Hepatic stellate cell (primary cell): ENCODE results near the gene CIAO2A.
A peak's percentile ranks its signal among the peaks of the same experiment; 100 is the strongest.
"Not testable (repeated sequence)": the region's sequence is repeated elsewhere in the genome, so short reads cannot be mapped to it uniquely, and the experiment has no call there.

Experiments used
- DNase-seq: peaks from one replicate; pipeline ENCODE4 v3.0.0; 2011; ENCODE audit warnings: low spot score

The CIAO2A gene

DNA sequence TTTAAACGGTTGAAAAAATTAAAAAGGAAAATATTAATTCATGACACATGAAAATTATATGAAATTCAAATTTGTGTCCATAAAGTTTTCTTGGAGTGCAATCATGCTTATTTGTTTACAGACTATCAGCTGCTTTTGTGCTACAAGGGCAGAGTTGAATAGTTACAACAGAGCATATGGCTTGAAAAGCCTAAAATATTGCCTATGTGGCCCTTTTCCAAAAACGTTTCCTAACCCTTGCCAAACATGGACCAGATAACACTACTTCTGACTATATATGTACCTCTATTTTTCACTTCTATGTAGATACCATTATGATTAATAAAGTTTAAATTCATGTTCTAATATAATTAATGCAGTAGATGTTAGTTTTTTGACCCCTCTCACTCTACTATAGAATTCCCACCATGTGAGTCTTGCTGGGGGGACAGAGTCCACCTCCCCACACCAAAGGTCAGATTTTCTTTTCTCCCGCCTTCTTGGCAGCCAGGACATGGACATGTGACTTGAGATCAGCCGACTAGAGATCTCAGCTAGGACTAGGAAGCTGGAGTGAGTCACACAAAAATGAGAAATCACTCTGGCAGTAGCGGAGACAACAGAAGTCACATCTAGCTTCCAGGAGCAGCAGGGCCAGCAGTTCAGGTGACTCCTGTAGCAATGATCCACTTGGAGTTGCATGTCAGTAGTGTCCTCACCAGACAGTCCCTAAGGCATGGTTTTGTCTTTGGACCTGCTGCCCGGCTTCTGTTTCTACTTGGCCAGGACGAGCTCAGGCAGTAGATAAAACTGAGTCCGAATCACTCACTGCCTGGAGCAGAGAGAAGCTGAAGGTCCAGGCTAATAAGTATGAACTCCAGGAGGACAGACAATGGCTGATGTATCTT is 22.4 kb downstream of the CIAO2A start:
- DNase-seq: peak; percentile 84

DNA sequence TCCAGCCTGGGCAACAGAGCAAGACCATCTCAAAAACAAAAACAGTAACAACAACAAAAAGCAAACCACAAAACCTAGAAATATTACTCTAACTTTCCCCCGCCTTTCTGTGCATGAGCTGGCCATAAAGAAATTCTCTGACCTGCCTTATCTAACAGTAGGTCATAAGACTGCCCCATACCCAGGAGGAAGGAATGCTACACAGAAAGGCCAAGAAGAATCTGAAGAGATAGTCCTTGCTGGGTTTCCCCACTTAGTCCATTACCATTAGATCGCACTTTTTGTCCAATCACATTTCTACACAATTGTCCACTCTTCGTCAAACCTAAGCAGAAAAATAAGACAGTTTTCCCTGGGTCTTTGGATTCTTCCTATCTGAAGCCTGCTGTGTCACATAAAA is 23.5 kb downstream of the CIAO2A start:
- no peak for DNase-seq

DNA sequence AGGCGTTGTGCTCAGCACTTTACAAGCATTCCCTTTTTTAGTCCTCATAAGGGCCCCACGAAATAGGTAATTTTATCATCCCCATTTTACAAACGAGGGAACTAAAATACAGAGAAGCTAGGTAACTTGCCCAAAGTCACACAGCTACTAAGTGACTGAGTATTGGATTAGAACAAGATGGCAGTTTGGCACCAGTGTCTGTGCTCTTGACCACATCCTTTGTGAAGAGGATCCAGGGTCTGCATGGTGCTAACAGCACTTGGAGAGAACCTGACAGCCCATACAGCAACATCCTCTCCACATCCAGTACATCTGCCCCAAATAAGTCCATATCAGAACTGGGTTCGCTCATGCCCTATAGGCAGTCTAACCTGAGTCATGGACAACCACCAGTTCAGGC is 25.5 kb downstream of the CIAO2A start:
- DNase-seq: no peak

DNA sequence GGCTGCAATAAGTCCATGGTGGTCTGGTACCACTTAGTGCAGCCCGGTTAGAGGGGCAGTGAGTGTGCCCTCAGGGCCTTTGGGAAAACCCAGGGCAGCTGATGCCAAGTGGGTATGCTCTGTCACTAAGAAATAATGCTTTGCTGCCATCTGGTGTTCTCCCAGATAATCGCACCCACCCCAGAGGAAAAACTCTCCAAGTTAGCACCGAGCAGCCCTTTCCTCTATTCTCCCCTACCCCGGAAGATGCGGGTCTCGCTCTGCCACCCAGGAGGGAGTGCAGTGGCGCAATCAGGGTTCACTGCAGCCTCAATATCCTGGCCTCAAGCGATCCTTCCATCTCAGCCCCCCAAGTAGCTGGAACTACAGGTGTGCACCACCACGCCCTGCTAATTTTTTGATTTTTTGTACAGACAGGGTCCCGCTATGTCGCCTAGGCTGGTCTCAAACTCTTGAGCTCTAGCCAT is 26.0 kb downstream of the CIAO2A start:
- DNase-seq: peak; percentile 68

DNA sequence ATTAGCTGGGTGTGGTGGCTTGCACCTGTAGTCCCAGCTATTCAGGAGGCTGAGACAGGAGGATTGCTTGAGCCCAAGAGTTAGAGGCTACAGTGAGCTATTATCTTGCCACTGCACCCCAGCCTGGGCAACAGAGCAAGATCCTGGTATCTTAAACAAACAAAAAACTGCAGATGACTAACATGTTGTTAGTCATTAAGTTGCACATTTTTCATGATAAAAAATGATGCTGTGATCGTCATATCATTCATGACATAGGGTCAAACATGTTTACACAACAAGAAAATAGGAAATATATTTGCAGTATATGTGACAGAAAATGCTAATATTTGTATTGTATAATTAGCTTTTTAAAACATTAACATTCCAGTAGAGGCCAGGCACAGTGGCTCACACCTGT is 27.2 kb downstream of the CIAO2A start:
- DNase-seq: no peak

DNA sequence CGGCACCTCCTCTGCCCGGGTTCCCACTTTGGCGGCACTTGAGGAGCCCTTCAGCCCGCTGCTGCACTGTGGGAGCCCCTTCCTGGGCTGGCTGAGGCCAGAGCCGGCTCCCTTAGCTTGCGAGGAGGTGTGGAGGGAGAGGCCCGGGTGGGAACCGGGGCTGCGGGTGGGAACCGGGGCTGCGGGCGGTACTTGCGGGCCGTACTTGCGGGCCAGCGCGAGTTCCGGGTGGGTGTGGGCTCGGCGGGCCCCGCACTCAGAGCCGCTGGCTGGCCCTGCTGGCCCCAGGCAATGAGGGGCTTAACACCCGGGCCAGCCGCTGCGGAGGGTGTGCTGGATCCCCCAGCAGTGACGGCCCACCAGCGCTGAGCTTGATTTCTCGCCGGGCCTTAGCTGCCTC is 32.9 kb downstream of the CIAO2A start:
- DNase-seq: no peak

DNA sequence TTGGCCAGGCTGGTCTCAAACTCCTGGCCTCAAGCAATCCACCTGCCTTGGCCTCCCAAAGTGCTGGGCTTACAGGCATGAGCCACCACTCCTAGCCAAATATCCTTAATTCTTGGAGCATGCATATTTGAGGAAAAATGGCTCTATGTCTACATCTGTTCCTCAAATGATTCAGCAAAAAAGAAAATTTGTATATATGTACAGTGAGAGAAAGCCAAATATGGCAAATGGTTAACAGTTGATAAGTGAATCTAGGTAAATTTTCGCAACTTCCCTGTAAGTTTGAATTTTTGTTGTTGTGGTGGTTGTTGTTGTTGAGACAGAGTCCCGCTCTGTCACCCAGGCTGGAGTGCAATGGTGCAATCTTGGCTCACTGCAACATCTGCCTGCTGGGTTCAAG is 34.5 kb downstream of the CIAO2A start:
- DNase-seq: not testable (repeated sequence)

DNA sequence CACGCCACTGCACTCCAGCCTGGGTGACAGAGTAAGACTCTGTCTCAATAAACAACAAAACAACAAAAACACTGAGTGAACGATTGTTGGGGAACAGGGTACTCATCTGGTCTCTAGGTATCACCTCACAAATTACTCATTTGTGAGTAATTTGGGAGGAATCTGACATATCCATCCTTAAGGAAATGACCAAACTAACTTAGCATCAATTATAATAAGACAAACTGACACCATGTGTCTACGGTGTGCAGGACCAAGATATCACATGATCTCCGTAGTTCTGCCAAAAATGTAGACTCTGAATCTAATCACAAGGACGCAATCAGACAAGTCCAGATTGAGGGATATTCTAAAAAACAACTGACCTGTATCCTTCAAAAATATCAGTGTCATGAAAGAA is 35.4 kb downstream of the CIAO2A start:
- DNase-seq: no peak

DNA sequence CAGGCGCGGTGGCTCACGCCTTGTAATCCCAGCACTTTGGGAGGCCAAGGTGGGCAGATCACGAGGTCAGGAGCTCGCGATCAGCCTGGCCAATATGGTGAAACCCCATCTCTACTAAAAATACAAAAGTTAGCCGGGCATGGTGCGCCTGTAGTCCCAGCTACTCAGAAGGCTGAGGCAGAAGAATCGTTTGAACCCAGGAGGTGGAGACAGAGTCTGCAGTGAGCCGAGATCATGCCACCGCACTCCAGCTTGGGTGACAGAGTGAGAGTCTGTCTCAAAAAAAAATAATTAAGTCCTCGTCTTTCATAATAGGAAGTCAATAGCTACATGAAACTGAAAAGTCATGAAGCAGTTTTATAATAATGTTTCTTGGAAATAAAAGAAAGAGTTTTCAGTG is 40.0 kb downstream of the CIAO2A start:
- not testable (repeated sequence) for DNase-seq

DNA sequence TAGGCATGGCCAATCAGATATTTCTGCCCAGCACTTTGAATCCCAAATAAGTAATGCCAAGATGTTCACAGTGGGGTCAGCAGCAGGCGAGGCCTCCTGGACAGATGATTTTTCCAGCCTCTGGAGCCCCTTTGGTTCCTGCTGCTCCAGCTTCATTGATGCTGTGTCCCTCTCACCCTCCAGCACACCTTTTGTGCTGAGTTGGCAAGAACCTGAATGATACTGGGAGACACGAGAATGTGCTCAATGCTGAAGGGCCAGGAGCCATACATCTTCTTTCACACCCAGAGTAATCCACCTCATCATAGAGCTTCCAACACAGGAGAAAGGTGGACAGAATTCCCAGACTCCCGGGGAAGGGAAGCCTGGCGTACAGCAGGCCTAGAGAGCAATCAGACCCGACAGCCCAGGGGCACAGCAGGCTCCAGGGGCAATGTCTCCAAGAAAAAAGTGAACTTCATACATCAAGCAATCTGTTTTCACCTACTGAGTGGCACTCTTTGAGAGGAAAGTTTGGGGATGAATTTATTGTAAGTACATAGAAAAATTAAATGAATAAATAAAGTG is 40.6 kb downstream of the CIAO2A start:
- no peak for DNase-seq

DNA sequence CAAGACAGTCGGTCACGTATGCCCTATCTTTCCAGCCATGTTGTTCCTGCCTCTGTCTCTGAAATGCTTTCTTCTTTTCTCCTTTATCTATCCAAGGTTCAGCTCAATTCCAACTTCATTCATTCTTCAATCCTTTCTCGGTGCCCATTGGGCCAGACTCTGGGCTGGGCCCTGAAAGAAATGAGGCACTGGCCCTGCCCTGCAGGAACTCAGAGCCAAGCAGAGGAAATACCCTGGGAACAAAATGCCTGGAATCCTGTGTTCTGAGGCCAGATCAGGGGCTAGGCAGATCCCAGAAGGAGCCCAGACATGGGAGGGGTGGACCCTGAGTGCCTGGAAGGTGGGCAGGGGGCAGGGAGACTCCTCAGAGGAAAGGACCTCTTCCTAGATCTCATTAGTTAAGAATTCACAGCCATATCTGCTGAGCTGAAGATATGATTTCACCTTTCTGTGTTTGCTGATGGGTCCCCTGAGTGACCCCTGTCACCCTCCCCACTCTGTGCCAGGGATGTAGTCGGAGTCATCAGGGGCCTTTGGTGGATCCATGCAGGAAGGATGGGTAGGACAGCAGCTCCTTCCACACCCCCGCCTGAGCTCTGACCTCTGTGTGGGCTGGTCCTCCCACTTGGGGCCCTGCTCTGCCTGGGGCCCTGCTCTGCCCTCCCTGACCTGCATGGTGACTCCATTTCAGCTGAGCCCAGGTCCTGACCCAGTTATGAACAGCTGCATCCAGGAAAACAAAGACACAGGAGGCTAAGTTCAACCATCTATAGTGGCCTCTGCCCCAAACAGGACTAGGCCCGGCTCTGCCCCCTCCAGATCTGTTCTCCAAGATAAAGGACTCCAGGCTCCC is 42.0 kb downstream of the CIAO2A start:
- no peak for DNase-seq

DNA sequence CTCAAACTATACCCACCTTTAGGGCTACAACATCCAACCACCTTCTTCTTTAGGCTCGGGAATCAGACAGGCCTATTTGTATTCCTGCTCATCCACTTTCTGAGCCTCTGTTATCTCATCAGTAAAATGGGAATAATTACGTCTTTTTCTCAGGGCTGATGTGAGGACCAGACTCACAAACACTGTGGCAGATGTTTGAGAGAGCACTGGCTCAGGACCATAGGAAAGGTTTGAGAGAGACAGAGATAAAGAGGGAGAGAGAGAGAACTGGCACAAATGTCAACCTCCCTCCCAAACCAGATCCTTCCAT is 42.6 kb downstream of the CIAO2A start:
- no peak for DNase-seq

DNA sequence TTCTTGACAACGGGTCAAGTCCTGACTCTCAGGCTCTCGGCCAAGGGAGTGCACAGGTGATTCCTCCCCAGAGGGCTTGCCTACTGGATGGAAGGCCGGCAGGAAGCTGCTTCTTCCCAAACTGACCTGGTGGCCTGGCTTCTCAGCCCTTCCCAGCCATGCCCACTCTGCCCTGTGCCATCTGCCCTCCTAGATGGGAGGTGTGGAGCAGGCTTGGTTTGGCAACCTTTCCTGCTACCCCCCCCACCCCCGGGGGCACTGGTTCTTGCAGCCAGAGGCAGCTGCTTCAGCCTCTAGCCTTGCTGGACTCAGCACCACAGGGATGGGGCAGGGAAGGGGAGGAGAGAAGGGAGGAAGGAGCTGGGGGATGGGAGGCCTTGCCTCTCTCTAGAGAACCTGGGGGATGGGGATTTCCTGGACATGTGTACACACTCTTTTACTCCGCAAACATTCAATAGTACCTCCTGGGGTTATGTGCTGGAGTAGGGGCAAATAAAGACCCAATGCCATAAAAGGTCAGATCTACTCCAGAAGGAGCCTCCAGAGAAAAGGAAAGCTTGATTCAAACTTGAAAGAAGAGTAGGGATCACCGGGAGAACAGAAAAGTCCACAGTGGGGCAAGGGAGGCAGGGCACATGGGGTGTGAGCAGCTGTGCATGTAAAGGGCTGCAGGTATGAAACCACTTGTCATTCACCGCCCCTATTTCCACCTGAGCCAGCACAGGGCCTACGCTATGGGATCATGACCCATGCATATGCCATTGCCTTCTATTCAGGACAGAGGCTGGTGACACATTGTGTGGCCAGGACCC is 43.2 kb downstream of the CIAO2A start:
- no peak for DNase-seq

DNA sequence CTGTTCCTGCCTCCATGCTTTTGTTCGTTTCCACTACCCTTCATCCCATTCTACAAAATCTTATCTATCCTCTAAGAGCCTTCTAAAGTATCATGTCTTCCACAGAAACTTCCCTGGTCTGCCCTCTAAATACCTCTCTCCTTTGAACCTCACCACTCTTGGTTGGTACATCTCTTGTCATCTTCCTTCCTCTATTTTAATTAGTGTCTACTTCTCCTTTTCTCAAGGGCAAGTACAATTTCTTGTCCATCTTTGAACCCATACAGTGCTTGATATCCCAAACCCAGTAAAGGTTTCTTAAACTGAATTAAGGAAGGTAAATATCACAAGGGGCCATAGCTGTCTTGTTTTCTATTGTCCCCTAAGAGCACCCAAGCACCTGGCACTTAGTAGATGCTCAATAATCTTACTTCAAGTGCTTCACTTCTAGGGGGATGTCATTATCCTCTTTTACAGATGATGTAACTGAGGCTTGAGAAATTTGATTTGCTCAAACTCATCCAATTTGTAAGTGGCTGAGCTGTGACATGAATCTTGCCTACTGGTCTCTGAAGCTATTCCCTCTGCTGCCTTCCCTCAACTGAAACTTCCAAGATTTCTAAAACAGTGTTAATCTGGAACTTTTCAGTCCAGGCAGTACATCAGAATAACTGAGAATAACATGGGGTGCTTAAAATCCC is 44.7 kb downstream of the CIAO2A start:
- DNase-seq: no peak

DNA sequence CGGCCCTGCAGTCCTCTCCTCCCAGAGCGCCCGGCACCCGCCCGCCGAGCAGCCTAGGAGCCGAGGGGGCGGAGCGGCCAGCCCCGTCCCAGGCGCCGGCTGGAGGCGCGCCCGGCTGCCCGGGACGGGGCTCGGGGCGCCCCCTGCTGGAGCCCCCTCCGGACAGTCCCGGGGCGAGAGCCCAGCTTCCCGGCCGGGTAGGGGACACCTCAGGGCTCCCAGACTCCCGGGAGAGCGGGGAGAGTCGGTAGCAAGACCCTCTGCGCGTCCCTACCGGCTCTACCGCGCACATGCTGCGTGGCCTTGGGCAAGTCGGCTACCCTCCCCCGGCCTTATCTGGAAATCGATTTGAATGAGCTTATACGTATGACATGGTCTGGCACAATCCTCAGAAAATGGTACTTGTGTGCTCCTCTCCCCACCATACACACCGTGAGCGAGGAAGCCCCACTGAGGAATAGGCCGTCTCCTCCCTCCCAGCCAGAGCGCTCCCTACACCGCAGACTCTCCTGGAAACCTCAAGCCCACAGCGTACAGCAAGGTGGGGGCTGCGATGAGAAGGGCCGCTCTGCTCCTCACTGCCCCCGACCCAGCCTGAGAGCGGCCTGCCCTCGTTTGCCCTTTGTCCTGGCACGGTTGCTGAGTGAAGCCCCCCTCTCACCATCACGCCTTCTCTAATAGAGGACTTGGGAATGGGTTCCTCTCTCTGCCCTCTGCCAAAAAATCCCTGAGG is 47.1 kb downstream of the CIAO2A start, which contains the start of gene DAPK2:
Gene DAPK2, minus strand, starts transcription at position 65 of the 733 bp plus-strand sequence. CDS start 6,224 bp downstream, outside the sequence.
- peak; percentile 83 for DNase-seq

DNA sequence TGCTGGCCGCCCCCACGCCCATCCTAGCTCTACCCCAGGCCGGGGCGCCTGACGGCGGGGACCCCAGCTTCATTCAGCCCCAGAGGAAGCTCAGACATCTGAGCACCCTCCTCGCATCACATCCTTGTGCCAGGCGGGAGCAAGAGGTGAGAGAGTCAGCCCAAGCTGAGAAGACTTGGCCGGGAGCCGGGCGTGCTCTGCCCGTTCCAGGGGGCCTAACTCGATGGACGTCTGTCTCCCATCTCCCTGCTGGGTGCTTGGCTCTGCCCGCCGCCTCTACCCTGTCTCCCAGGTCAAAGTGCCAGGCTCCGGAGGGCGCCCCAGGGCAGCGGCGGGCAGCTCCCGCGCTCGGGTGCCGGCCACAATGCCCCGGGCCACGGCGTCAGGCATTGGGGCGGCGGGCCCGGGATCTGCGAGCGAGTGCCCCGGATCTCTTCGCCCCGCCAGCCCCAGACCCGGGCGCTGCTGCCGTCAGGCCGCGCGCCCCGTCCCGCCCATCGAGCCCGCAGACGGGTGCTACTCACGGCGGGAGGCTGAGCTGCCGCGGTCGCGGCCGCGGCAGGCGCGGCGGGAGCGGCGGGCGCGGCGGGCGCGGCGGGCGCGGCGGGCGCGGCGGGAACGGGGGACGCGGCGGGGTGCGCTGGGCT is 47.7 kb downstream of the CIAO2A start:
- DNase-seq: no peak

DNA sequence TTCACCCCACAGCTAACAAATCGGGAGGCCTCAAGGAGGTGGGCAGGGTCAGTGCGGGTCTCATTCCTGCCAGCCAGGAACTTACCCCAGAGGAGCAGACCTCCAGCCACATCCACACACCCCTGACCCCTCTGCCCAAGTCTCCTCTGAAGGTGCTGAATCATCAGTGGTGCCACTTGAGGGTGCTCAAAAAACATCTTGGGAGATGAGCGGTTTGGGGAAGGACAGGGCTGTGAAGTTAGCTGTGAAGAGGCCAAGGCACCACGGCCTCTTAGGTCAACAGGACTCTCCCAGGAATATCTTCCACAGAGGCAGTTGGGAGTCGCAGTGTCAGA is 48.6 kb downstream of the CIAO2A start:
- no peak for DNase-seq

DNA sequence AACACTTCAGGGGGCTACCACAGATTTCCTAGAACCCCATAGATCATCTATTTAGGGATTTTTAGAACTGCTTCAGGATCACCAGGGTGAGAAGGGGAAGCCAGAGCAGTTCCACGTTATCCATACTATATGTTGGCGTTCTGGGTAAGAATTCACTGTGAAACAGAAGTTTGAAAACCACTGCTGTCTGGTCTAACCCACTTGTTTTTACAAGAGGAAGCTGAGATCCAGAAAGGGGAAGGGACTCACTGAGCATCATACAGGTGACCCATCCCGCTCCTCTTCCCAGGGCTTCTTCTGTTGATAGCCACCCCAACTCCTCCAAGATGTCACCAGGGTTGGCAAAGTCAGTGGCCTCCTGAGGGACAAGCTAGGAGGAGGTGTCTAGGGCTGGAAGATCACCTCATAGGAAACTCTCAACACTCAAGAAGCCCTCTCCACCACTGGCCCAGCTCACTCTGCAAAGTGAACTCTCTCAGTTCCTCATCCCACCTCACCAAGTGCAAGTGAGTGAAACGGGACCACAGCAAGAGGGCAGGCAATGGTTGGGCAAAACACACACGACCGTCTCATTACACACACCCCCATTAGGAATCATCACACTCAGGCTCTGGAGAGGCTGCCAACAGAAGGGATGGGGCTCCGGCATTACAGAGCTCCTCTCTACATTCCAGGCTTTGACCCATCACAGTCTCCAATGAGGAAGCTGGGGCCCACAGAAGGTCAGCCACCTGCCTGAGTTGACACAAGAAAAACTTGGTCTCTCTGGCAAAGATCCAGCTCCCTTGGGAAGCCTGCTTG is 49.1 kb downstream of the CIAO2A start:
- DNase-seq: no peak

DNA sequence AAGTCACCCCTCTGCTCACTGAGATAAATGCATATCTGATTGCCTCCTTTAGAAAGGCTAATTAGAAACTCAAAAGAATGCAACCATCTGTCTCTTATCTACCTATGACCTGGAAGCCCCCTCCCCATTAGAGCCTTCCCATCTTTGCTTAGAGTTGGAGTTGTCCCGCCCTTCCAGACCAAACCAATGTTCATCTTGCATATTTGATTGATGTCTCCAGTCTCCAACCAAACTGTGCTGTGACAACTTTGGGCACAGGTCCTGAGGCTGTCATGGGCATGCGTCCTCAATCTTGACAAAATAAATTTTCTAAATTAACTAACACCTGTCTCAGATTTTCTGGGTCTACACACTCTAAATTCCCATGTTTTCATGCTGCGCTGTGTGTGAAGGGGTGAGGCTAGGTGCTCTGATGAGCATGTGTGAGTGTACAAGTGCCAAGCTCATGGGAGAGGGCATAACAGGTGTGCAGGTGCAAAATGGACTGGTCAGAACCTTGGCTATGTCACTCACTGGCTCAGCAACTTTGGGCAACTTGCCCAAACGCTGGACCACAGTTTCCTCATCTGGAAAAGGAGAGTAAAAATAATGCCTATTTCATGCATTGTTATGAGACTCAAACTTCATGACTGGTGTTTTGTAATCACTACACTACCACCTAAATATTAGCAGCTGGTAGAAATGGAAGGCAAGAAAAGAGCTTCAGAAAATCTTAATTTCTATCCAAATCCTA is 54.6 kb downstream of the CIAO2A start:
- no peak for DNase-seq
